Stimulated activated CD4-positive, alpha-beta T cell treated with anti-CD3 and anti-CD28 coated beads, Interleukin-4, amount 100 ng/mL, for 1 hour (primary cell): Measurements from ENCODE around the gene BANF2.

Source experiments
- DNase-seq: peaks from one replicate; pipeline ENCODE4 v3.0.0-alpha.2; 2020

The BANF2 gene

GRCh38 chr20:17735959-17736621 is 36.3 kb downstream of the BANF2 start:
- DNase-seq: no peak

- no peak for DNase-seq
These were observed 38.4 kb downstream of the BANF2 start for GRCh38 chr20:17738154-17738553.

GRCh38 chr20:17741220-17741619 is 41.5 kb downstream of the BANF2 start:
- DNase-seq: no peak

- no peak for DNase-seq
These were observed 43.0 kb downstream of the BANF2 start for GRCh38 chr20:17742731-17743130.

GRCh38 chr20:17743677-17744076 is 43.9 kb downstream of the BANF2 start:
- DNase-seq: no peak

GRCh38 chr20:17747431-17747846 is 47.7 kb downstream of the BANF2 start:
- DNase-seq: no peak

- no peak for DNase-seq
These were observed 48.5 kb downstream of the BANF2 start for GRCh38 chr20:17748279-17748678.

GRCh38 chr20:17749626-17749977 is 49.8 kb downstream of the BANF2 start:
- DNase-seq: no peak

GRCh38 chr20:17749978-17750721 is 50.4 kb downstream of the BANF2 start:
- no peak for DNase-seq

- DNase-seq: no peak
These were observed 50.9 kb downstream of the BANF2 start for GRCh38 chr20:17750722-17751045.

GRCh38 chr20:17751640-17752039 is 51.9 kb downstream of the BANF2 start:
- no peak for DNase-seq

- no peak for DNase-seq
These were observed 52.7 kb downstream of the BANF2 start for GRCh38 chr20:17752459-17752858.

- DNase-seq: no peak
These were observed 53.8 kb downstream of the BANF2 start for GRCh38 chr20:17753516-17753915.

- DNase-seq: no peak
These were observed 56.8 kb downstream of the BANF2 start for GRCh38 chr20:17756529-17756928.

- DNase-seq: no peak
These were observed 57.7 kb downstream of the BANF2 start for GRCh38 chr20:17757496-17757895.

- DNase-seq: no peak
These were observed 58.2 kb downstream of the BANF2 start for GRCh38 chr20:17758010-17758409.

- DNase-seq: no peak
These were observed 58.7 kb downstream of the BANF2 start for GRCh38 chr20:17758512-17758911.

- no peak for DNase-seq
These were observed 59.7 kb downstream of the BANF2 start for GRCh38 chr20:17759449-17759848.

- no peak for DNase-seq
These were observed 61.8 kb downstream of the BANF2 start for GRCh38 chr20:17761604-17762003.

GRCh38 chr20:17762243-17762872 is 62.6 kb downstream of the BANF2 start:
- DNase-seq: no peak

- no peak for DNase-seq
These were observed 63.2 kb downstream of the BANF2 start for GRCh38 chr20:17762873-17763557.

- no peak for DNase-seq
These were observed 65.3 kb downstream of the BANF2 start for GRCh38 chr20:17765017-17765416.

- no peak for DNase-seq
These were observed 65.8 kb downstream of the BANF2 start for GRCh38 chr20:17765584-17765983.

- DNase-seq: no peak
These were observed 66.5 kb downstream of the BANF2 start for GRCh38 chr20:17766226-17766625.
